ENCODE data around the gene PAX5.

DNA sequence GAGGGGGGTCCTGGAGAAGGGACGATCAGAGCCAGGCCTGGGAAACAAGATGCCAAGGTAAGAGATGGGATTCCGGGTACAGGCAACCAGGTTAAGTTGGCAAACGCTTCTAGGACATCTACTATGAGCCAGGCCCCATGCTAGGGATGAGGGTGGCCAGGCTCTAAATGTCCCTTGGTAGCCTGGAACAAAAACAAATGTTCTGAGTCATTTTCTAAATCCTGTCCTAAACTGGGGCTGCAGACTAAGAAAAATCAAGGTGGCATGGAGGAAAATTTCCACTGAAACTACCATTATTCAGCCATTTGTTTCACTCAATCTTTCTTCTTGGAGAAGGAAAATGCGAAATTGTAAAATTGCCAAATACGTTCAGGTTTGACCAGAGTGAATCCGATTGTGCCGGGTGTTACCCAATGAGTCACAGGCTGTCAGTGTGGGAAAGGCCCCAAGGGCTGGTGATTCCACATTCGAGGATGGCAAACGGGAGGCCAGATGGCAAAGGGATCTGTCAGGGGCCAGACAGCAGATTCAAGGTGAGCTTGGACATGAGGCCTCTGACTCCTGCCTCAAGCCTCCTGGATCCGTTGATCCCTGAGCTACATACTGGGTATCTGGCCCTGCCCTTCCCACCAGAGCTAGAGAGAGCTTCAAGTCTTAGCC, 57.6 kb downstream of the PAX5 start:
- TF ChIP-seq YY1 (IDR thresholded peaks at IDR 0.05; ENCODE audit: insufficient read depth, insufficient read length) (no peak), ZNF274 (IDR thresholded peaks at IDR 0.05; ENCODE audit: low read depth, low read length) (no peak)

Data from NT2/D1 (cell line).